ENCODE measurements around the gene SCYGR1. TPM values are rescaled to one million over a fixed set of nuclear protein-coding genes. Genes with fewer than 3 reads are reported as not detected.

SCYGR1 gene
- total and polyA plus RNA-seq, 2 of the 13 experiments (the other 11 are each of a cell fraction or from before 2014, with no cell fraction given), result not detected

DNA sequence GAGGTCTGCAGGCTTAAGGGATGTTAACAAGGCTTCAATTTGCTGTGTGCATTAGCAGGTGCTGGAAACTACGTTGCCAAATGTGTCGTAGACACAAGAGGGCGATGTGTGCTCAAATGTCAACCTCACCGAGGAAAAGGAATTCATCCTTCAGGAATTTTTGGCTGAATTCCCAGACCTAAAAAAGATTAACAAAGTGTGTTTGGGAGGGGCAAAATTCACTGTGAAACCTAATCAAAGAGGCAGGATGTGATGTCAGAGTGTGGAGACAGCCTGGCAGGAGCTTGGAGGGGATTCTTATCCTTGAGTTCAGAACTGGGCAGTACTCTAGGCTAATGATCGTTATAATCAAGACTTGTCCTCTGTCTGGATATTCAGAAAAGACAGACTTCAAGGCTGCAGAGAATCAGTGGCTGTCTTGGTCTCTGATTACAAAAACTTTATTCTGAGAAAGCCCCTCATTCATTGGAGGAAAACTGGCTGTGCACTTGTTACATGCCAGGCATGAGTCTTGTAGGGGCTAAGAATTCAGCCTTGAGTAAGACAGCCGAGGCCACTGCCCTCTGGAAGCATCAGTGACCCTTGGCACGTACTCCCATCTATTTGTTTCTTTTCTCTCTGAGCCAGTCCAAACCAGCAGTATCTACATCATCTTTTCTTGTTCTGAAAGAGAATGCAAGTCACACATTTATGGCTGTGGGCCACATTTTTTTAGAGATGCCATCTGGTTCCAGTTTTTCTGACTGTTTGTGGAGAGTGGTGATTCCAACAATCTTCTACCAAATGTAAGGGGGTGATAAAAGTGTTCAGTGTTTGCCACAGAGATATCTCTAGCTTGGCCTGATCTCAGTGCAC lies 18.7 kb upstream of the SCYGR1 start (continued):
- TF ChIP-seq, protein P1, sequence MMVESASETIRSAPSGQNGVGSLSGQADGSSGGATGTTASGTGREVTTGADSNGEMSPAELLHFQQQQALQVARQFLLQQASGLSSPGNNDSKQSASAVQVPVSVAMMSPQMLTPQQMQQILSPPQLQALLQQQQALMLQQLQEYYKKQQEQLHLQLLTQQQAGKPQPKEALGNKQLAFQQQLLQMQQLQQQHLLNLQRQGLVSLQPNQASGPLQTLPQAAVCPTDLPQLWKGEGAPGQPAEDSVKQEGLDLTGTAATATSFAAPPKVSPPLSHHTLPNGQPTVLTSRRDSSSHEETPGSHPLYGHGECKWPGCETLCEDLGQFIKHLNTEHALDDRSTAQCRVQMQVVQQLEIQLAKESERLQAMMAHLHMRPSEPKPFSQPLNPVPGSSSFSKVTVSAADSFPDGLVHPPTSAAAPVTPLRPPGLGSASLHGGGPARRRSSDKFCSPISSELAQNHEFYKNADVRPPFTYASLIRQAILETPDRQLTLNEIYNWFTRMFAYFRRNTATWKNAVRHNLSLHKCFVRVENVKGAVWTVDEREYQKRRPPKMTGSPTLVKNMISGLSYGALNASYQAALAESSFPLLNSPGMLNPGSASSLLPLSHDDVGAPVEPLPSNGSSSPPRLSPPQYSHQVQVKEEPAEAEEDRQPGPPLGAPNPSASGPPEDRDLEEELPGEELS (CRISPR knock-in tag; IDR thresholded peaks at IDR 0.05), result peak; percentile 74
- TF ChIP-seq ZFX (CRISPR knock-in tag; IDR thresholded peaks at IDR 0.05; ENCODE audit: low read depth) (no peak), FOXC1 (CRISPR knock-in tag; IDR thresholded peaks at IDR 0.05; ENCODE audit: borderline replicate concordance) (no peak), ZNF530 (CRISPR knock-in tag; IDR thresholded peaks at IDR 0.05; ENCODE audit: low read depth) (no peak), ZNF776 (CRISPR knock-in tag; IDR thresholded peaks at IDR 0.05) (no peak), HOXA9 (CRISPR knock-in tag; IDR thresholded peaks at IDR 0.05; ENCODE audit: borderline replicate concordance) (no peak), ATM (IDR thresholded peaks at IDR 0.05; ENCODE audit: borderline replicate concordance) (no peak), TOE1 (CRISPR knock-in tag; IDR thresholded peaks at IDR 0.05) (no peak; the same call in 1 of the 2 replicates), ZNF337 (CRISPR knock-in tag; IDR thresholded peaks at IDR 0.05; ENCODE audit: borderline replicate concordance, low read depth) (no peak), SRSF1 (optimal IDR thresholded peaks at IDR 0.05; ENCODE audit: low read depth, low read length) (no peak), ELF1 (CRISPR knock-in tag; IDR thresholded peaks at IDR 0.05) (peak; percentile 48; the same call in 1 of the 2 replicates), SKI (IDR thresholded peaks at IDR 0.05; ENCODE audit: partially characterized antibody) (no peak), ZFP62 (CRISPR knock-in tag; IDR thresholded peaks at IDR 0.05) (no peak), NR2F2 (IDR thresholded peaks at IDR 0.05; ENCODE audit: borderline replicate concordance, low read depth) (no peak), MAZ (IDR thresholded peaks at IDR 0.05; ENCODE audit: borderline replicate concordance, low read depth, low read length) (no peak), MAZ (CRISPR knock-in tag; IDR thresholded peaks at IDR 0.05; ENCODE audit: low read depth) (peak; percentile 60; the same call in 1 of the 2 replicates), HHEX (CRISPR knock-in tag; IDR thresholded peaks at IDR 0.05) (no peak), MAFG (CRISPR knock-in tag; IDR thresholded peaks at IDR 0.05) (no peak)
- TF ChIP-seq, protein P2, sequence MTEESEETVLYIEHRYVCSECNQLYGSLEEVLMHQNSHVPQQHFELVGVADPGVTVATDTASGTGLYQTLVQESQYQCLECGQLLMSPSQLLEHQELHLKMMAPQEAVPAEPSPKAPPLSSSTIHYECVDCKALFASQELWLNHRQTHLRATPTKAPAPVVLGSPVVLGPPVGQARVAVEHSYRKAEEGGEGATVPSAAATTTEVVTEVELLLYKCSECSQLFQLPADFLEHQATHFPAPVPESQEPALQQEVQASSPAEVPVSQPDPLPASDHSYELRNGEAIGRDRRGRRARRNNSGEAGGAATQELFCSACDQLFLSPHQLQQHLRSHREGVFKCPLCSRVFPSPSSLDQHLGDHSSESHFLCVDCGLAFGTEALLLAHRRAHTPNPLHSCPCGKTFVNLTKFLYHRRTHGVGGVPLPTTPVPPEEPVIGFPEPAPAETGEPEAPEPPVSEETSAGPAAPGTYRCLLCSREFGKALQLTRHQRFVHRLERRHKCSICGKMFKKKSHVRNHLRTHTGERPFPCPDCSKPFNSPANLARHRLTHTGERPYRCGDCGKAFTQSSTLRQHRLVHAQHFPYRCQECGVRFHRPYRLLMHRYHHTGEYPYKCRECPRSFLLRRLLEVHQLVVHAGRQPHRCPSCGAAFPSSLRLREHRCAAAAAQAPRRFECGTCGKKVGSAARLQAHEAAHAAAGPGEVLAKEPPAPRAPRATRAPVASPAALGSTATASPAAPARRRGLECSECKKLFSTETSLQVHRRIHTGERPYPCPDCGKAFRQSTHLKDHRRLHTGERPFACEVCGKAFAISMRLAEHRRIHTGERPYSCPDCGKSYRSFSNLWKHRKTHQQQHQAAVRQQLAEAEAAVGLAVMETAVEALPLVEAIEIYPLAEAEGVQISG (CRISPR knock-in tag; IDR thresholded peaks at IDR 0.05), result peak; percentile 89

All from HepG2 (cell line).